HG02798 (cell line): ENCODE results near the gene GSTT4.
"Not testable (repeated sequence)": the region's sequence is repeated elsewhere in the genome, so short reads cannot be mapped to it uniquely, and the experiment has no call there.

Experiments used
- ATAC-seq: cut with Tn5 transposase; IDR thresholded peaks from one replicate; pipeline ENCODE4 v1.9.1; 2021; ENCODE audit warnings: mild to moderate bottlenecking; ENCODE audit not compliant: unreplicated experiment, poor library complexity

GSTT4 gene

GRCh38 chr22:23955886-23956285 is 49.4 kb downstream of the GSTT4 start:
- not testable (repeated sequence) for ATAC-seq

- not testable (repeated sequence) for ATAC-seq
Measured at GRCh38 chr22:23954991-23955305, 50.3 kb downstream of the GSTT4 start.

DNA sequence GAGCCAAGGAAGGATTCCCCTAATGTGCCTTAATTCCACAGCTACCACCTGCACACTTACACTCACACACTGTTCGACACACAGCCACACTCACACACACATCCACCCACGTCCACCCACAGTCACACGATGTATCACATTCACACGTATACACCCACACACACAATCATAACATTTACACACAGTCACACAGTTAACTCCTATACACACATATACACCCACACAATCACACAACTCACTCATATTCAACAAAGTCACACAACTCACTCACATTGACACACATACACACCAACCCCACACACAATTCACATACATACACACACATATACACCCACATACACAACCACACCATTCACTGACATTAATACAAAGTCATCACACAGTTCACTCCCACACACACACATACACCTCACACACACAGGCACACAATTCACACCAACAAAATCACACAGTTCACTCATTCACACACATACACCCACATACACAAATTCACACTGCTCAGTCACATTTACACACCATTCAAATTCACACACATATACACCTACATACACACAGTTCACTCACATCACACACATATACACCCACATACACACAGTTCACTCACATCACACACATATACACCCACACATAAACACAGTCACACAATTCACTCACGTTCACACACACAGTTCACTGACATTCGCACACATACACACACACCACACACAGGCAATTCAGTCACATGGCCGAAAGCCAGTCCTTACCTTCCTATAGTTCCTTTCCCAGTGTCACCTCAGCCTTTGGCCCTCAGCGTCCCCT is 50.9 kb downstream of the GSTT4 start:
- not testable (repeated sequence) for ATAC-seq

DNA sequence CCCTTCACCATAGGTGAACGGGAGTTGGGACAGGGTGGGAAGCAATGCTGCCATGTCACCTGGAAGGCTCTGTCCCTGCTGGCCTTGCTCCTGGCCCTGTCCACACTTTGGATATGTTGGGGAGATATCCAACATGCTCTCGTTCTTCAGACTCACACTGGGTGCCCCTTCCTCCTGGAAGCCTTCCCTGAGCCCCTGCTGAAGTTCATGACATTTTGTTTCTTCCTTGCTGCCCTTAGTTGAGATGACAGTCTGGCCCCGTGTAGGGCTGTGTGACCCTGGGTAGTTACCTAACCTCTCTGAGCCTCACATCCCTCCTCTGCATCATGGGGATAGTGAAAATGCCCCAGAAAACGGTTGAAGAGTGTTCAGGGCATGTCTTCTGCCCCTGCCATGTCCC is 51.8 kb downstream of the GSTT4 start:
- ATAC-seq, result not testable (repeated sequence)

DNA sequence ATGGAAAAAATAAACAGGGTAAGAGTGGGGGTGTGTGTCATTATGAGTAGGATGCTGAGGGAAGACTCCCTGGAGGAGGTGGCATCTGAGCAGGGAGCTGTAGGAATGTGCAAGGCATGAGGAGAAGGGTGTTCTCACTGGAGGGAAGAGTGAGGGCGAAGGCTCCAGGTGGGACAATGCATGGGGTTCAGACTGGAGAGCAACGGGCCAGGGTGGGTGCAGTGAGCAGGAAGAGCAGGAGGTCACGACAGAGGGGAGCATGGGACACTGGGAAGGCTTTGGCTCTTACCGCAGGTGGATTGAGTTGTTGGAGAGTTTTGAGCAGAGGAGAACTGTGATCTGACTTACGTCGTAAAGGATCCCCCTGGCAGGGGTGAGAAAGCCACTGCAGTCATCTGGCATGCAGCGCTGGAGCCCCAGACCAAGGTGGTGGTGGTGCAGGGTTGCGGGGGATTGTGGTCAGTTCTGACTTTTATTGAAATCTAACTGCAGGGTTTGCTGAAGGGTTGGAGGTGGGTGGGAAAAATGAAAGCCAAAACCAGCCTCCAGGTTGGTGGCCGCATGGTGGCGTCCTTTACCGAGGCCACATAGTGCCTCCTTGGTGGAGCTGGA is 52.4 kb downstream of the GSTT4 start:
- ATAC-seq, result not testable (repeated sequence)

- ATAC-seq, result not testable (repeated sequence)
Measured at GRCh38 chr22:23951383-23951782, 53.9 kb downstream of the GSTT4 start.

DNA sequence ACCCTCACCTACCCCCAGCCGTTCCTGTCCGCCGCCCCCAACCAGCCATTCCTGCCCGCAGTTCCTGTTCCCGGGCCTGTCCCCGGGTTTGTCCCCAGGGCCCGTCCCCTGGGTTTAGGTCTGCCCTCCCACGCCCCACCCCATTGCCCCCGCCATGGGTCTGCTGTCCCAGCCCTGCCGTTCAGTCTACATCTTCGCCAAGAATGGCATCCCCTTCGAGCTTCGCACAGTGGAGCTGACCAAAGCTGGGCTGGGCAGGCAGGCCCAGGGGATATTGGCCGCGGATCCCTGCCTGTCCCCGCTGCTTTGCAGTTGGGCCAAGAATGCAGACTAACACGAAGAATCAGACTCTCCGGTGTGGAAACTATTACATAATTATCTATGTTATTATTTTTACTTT is 55.5 kb downstream of the GSTT4 start:
- ATAC-seq, result not testable (repeated sequence)
